GM13976 (cell line): Measurements from ENCODE around the gene CNTNAP2.

Experiments
- DNase-seq: peaks from one replicate; pipeline ENCODE4 v3.0.0; 2012; ENCODE audit warnings: low spot score
- in situ Hi-C: fragments of 300-500 bp; cut with MboI; formaldehyde crosslinking; loops from one replicate; pipeline ENCODE4 v1.12.0; 2022; ENCODE audit warnings: low sequenced_read_pairs, mixed read lengths, inconsistent platforms; ENCODE audit not compliant: unreplicated experiment
- TF ChIP-seq, protein P1 (sequence below): IDR thresholded peaks from 2 replicates; pipeline ENCODE4 v1.5.1; 2012; ENCODE audit warnings: borderline replicate concordance, mild to moderate bottlenecking; ENCODE audit not compliant: insufficient read depth; ENCODE audit errors: extremely low read depth, missing control alignments, control extremely low read depth

Gene CNTNAP2

GRCh38 chr7:146791344-146792285, 675.0 kb downstream of the CNTNAP2 start:
- no peak for DNase-seq
- in situ Hi-C loops: no loop called here
- TF ChIP-seq, protein P1, sequence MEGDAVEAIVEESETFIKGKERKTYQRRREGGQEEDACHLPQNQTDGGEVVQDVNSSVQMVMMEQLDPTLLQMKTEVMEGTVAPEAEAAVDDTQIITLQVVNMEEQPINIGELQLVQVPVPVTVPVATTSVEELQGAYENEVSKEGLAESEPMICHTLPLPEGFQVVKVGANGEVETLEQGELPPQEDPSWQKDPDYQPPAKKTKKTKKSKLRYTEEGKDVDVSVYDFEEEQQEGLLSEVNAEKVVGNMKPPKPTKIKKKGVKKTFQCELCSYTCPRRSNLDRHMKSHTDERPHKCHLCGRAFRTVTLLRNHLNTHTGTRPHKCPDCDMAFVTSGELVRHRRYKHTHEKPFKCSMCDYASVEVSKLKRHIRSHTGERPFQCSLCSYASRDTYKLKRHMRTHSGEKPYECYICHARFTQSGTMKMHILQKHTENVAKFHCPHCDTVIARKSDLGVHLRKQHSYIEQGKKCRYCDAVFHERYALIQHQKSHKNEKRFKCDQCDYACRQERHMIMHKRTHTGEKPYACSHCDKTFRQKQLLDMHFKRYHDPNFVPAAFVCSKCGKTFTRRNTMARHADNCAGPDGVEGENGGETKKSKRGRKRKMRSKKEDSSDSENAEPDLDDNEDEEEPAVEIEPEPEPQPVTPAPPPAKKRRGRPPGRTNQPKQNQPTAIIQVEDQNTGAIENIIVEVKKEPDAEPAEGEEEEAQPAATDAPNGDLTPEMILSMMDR: no peak

DNA sequence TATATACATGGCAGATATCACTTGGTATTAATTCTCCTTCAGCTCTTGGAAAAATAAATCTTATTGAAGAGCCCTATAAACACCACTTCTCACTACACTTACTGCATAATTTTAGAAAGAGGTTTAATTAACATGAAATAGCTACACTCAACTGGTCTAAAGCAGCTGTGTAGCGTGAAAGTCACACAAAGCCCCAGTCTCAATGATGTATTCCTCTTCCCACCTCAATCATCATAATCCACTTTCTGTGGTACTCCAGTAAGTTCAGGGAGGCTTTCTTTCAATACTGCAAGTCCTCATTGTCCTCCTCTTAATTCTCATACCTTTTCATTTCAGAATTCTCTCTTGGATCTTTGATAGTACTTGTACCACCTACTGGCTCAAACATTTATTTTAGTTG, 688.0 kb downstream of the CNTNAP2 start:
- TF ChIP-seq, protein P1: no peak
- in situ Hi-C loops: no loop called here
- no peak for DNase-seq

- DNase-seq: no peak
- TF ChIP-seq, protein P1: no peak
- in situ Hi-C loops: no loop called here
These were observed 688.5 kb downstream of the CNTNAP2 start for GRCh38 chr7:146805082-146805481.

DNA sequence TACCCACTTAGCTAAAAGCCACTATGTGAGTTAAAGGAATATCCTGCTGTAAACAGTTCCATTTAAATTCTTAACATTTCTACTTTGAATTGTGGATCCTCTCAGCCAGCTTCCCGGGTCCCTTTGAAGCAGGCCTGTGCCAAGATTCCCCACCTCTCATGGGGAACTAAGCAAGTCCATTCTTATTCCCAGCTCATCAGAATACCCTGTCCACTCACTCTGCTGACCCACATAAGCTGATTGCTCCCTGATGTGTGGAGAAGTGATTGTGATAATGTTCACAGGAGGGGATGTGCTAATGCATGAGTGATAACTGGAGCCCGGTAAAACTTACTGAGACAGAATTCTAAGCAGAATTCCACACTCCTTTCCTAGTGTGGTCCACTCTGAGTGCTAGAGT, 709.7 kb downstream of the CNTNAP2 start:
- DNase-seq: no peak
- TF ChIP-seq, protein P1: no peak

DNA sequence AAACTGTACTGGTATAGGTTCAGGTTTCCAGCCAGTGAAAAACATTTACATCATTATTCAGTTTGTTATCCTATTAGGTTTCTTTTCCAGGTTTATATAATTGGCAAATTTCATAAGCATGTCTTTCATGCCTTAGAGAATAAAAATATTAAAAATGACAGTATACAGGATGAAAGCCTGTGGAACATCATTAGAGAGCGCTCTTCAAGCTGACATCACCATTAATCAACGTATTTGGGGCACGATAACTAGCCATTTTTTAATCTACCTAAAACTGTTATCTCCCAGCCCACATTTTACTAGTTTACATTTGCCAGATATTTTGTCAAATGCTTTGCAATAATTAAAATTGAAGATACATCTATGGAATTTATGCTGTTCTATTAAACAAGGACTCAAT, 714.1 kb downstream of the CNTNAP2 start:
- no peak for DNase-seq
- in situ Hi-C loops: no loop called here
- TF ChIP-seq, protein P1: no peak

More for the DNA sequence above, 709.7 kb downstream of the CNTNAP2 start:
- in situ Hi-C loops: no loop called here

DNA sequence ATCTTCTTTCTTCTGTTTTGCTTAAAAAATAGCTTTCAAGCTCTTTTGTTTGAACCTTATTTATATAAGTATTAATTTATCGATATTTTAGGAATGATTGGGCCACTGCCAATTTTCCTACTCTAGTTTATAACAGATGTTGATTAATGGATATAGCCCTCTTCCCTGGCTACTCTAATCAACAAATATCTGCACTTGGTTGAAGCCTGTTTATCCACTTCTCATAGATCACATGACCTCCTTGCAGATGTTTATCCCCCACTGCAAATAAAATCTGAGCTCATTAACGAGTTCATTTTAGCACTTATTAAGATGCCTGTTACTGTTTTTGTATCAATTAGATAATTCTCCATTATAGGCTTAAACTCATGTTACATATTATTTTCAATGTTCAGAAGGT, 715.3 kb downstream of the CNTNAP2 start:
- TF ChIP-seq, protein P1: no peak
- no peak for DNase-seq
- in situ Hi-C loops: no loop called here
